Colonic mucosa (tissue), 4 donors: ENCODE data around the gene KCNN4. TPM values are rescaled to one million over a fixed set of nuclear protein-coding genes. Genes with fewer than 3 reads are reported as not detected.
"Not testable (repeated sequence)": the region's sequence is repeated elsewhere in the genome, so short reads cannot be mapped to it uniquely, and the experiment has no call there.

Experiments
- DNase-seq: peaks from one replicate; pipeline ENCODE4 v3.0.0-alpha.2; 2020
- H3K27ac ChIP-seq: fragments of 200-600 bp; one replicate; pipeline ENCODE4 v1.8.0; 2021
- H3K27me3 ChIP-seq: fragments of 200-600 bp; one replicate; pipeline ENCODE4 v1.8.0; 2021
- H3K36me3 ChIP-seq: fragments of 200-600 bp; one replicate; pipeline ENCODE4 v1.8.0; 2021
- H3K4me1 ChIP-seq: fragments of 200-600 bp; one replicate; pipeline ENCODE4 v1.8.0; 2021; ENCODE audit warnings: mild to moderate bottlenecking
- H3K4me3 ChIP-seq: fragments of 200-600 bp; one replicate; pipeline ENCODE4 v1.8.0; 2021
- H3K9ac ChIP-seq, 2 donors: one replicate each; pipeline ENCODE4 v1.7.0; 2013; ENCODE audit warnings: control low read depth in 2 of 2, low read depth in 2 of 2, low read length in 2 of 2
- H3K9me3 ChIP-seq: fragments of 200-600 bp; one replicate; pipeline ENCODE4 v1.8.0; 2021
- intact Hi-C: fragments of 100-400 bp; cut with DNase I; formaldehyde crosslinking; loops from one replicate; pipeline ENCODE4 v1.14.1; 2022
- total RNA-seq, 2 donors: library from RNA; stranded (reverse); fragmentation: NEBNext Ultra II Directional in 1 of 2; extraction: Animal tissue kit (Norgen Biotek cat#: 25700) in 1 of 2; gene quantifications; one replicate each; pipeline ENCODE4 v1.2.1, GENCODE V29; 2021
- TF ChIP-seq, protein P1 (sequence below): fragments of 200-600 bp; IDR thresholded peaks from one replicate; pipeline ENCODE4 v1.8.0; 2022; ENCODE audit warnings: antibody characterized with exemption, mild to moderate bottlenecking
- donor health status: healthy.
- donor health status: DM: no; HTN: no; CAD: no.
- donor health status: DM: no; HTN: no; CAD: no.

KCNN4 gene
- total RNA-seq, 2 donors from 2014 or later, result 25.4 to 60.9 TPM

DNA sequence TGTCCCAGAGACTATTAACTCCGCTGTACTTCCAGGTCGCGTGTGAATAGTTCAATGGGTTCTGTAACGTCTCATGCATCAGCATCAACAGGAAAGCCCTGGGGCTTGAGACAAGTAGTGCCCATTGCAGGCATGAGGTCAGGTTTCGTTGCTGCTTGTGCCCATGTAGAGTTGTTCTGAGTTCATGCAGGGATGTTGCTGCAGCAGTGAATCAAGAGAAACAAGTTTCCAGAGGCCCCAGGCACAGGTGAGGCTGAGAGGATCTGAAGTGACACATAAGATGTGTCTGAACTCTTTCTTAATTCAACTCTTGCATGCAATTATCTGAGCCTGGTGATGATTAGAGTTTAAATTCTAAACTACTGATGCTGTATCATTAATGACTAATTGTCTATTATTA lies 37.7 kb upstream of the KCNN4 start:
- DNase-seq, result no peak
- Histone ChIP-seq H3K27me3 (no peaks in the 10 kb centered on the region), H3K9ac (no peak overlapping the region), H3K9me3 (no peaks in the 10 kb centered on the region), H3K4me3 (no peak overlapping the region), H3K27ac (no peak overlapping the region), H3K36me3 (no peaks in the 10 kb centered on the region), H3K4me1 (no peaks in the 10 kb centered on the region)
- intact Hi-C loops, result no loop called here
- TF ChIP-seq, protein P1, sequence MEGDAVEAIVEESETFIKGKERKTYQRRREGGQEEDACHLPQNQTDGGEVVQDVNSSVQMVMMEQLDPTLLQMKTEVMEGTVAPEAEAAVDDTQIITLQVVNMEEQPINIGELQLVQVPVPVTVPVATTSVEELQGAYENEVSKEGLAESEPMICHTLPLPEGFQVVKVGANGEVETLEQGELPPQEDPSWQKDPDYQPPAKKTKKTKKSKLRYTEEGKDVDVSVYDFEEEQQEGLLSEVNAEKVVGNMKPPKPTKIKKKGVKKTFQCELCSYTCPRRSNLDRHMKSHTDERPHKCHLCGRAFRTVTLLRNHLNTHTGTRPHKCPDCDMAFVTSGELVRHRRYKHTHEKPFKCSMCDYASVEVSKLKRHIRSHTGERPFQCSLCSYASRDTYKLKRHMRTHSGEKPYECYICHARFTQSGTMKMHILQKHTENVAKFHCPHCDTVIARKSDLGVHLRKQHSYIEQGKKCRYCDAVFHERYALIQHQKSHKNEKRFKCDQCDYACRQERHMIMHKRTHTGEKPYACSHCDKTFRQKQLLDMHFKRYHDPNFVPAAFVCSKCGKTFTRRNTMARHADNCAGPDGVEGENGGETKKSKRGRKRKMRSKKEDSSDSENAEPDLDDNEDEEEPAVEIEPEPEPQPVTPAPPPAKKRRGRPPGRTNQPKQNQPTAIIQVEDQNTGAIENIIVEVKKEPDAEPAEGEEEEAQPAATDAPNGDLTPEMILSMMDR, result no peak

DNA sequence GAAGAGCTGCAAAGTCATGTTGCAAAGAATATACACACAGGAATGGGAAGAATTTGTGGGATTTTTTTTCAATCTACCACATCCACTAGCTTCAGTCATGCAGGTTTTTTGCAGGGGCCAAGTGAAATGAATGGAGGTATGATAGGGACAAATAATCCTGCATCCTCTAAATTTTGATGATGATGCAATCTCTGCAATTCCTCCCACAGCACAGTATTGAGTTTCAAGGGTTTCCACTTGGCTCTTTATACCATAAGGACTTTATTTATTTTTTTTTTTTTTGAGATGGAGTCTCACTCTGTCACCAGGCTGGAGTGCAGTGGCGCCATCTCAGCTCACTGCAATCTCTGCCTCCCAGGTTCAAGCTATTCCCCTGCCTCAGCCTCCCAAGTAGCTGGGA lies 36.7 kb upstream of the KCNN4 start:
- H3K27me3 ChIP-seq, H3K4me3 ChIP-seq, H3K4me1 ChIP-seq, H3K36me3 ChIP-seq, H3K9me3 ChIP-seq, H3K9ac ChIP-seq, H3K27ac ChIP-seq, intact Hi-C loops, DNase-seq: not testable (repeated sequence)

DNA sequence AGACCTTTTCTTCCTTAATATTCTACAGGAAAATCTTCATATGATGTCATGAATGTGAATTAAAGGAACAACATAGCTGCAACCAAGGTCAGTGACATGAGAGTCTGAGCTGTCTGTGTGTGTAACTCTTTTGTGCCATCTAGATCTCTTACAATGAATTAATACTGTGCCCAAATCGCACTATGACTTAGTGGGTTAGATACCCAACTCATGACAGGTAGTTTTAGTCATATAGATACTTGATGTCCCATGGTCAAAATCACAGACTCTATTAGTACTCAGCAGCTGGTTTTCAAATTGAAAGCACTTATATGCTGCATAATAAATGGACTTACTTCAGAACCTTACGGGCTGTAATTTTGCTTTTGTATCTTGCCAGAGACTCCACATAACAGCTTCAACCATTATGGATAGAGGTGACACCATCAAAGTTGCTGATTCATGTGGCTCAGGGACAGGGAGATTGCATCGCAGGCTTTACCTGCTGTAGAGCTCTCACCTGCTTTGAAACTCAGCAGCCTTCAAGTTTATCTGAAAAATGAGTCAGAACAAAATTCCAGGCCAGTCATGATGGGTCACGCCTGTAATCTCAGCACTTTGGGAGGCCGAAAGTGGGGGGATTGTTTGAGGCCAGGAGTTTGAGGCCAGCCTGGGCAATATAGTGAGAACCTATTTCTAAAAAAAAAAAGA lies 34.0 kb upstream of the KCNN4 start:
- intact Hi-C loops, result no loop called here
- no peak overlapping the region for H3K27ac ChIP-seq
- no peak overlapping the region for H3K9ac ChIP-seq
- H3K27me3 ChIP-seq, result no peaks in the 10 kb centered on the region
- no peaks in the 10 kb centered on the region for H3K9me3 ChIP-seq
- no peaks in the 10 kb centered on the region for H3K36me3 ChIP-seq
- H3K4me1 ChIP-seq, result no peaks in the 10 kb centered on the region
- no peak for DNase-seq
- TF ChIP-seq, protein P1, result no peak
- no peak overlapping the region for H3K4me3 ChIP-seq

DNA sequence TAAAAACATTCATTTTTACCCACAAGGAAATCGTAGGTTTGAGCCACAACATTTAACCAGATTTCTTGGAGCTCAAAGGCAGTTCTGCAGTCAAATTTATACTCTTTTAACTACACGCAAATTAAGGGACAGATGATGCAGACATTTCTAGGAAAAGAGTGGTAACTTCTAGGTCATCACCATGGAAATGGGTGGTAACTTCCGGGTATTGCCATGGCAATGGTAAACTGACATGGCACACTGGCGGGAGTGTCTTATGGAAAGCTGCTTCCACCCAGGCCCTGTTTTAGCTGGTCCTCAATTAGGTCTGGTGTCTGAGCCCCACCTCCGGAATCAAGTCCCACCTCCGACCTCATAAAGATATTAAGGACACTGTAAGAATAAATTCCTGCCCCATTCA lies 31.9 kb upstream of the KCNN4 start:
- H3K4me3 ChIP-seq, result no peak overlapping the region
- H3K27ac ChIP-seq, result no peak overlapping the region
- no peak for DNase-seq
- H3K9ac ChIP-seq, result no peak overlapping the region
- H3K27me3 ChIP-seq, result no peaks in the 10 kb centered on the region
- no peaks in the 10 kb centered on the region for H3K36me3 ChIP-seq
- intact Hi-C loops, result no loop called here
- H3K9me3 ChIP-seq, result no peaks in the 10 kb centered on the region
- TF ChIP-seq, protein P1, result no peak
- no peaks in the 10 kb centered on the region for H3K4me1 ChIP-seq

DNA sequence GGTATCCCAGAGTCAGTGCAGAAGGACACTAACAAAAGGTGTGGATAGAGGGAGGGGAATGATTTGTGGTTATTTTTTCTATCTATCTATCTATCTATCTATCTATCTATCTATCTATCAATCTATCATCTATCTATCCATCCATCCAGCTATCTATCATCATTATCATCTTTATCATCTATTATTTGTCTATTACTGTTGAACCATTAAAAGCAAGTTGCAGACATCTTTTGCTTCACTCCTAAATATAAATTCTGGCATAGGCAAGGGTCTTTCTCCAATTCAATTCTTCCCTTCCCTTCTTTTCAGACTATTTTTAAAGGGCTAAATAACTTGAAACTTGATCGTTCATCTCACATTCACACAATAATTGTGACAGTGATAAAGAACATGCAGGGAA lies 31.5 kb upstream of the KCNN4 start:
- intact Hi-C loops, result no loop called here
- no peaks in the 10 kb centered on the region for H3K36me3 ChIP-seq
- no peaks in the 10 kb centered on the region for H3K4me1 ChIP-seq
- H3K9ac ChIP-seq, result no peak overlapping the region
- H3K27ac ChIP-seq, result no peak overlapping the region
- H3K4me3 ChIP-seq, result no peak overlapping the region
- no peak for DNase-seq
- no peaks in the 10 kb centered on the region for H3K9me3 ChIP-seq
- H3K27me3 ChIP-seq, result no peaks in the 10 kb centered on the region
- TF ChIP-seq, protein P1, result no peak

DNA sequence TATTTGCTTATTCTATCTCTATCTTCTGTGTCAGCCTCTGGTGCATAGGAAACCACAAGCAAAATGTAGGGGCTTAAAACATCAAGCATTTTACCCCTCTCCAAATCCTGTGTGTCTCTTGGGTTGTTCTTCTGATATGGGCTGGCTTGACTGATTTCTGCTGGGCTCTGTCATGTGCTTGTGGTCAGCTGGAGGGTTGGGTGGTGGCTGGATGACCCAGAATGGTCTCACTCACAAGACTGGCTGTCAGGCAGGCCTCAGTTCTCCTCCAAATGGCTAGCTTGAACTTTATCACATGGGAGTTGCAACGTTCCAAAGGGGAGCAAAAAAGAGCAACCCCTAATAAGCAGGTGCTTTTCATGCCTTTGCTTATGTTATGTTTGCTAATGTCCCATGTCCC lies 31.1 kb upstream of the KCNN4 start:
- no peak overlapping the region for H3K4me3 ChIP-seq
- no peak overlapping the region for H3K27ac ChIP-seq
- H3K9me3 ChIP-seq, result no peaks in the 10 kb centered on the region
- TF ChIP-seq, protein P1, result no peak
- H3K4me1 ChIP-seq, result no peaks in the 10 kb centered on the region
- no peak for DNase-seq
- intact Hi-C loops, result no loop called here
- no peaks in the 10 kb centered on the region for H3K36me3 ChIP-seq
- H3K9ac ChIP-seq, result no peak overlapping the region
- no peaks in the 10 kb centered on the region for H3K27me3 ChIP-seq
